Measurements from ENCODE around the gene GPSM3.

DNA sequence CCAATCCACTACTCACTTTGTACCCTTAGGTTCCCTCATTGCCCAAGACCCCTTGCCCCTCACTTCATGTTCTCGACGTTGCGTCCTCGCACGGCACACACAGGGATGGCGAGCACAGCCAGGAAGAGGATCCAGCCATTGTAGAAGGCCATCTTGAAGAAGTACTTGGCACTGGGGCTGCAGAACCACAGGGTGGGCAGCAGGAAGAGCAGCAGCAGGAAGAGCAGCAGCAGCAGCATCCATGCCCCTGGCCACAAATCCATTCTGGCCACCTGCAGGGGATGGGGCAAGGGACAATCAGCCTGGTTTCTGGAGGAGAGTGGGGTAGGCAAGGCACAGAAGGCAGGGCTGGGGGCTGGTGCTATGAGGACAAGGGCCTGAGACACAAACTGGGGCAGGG, 21.2 kb downstream of the GPSM3 start:
- TF ChIP-seq SIN3A (IDR thresholded peaks at IDR 0.05; ENCODE audit: borderline replicate concordance, insufficient read depth, low read depth, low read length) = no peak
- TF ChIP-seq, protein P1, sequence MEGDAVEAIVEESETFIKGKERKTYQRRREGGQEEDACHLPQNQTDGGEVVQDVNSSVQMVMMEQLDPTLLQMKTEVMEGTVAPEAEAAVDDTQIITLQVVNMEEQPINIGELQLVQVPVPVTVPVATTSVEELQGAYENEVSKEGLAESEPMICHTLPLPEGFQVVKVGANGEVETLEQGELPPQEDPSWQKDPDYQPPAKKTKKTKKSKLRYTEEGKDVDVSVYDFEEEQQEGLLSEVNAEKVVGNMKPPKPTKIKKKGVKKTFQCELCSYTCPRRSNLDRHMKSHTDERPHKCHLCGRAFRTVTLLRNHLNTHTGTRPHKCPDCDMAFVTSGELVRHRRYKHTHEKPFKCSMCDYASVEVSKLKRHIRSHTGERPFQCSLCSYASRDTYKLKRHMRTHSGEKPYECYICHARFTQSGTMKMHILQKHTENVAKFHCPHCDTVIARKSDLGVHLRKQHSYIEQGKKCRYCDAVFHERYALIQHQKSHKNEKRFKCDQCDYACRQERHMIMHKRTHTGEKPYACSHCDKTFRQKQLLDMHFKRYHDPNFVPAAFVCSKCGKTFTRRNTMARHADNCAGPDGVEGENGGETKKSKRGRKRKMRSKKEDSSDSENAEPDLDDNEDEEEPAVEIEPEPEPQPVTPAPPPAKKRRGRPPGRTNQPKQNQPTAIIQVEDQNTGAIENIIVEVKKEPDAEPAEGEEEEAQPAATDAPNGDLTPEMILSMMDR (IDR thresholded peaks at IDR 0.05) = no peak
- TF ChIP-seq POLR2AphosphoS5 (IDR thresholded peaks at IDR 0.05; ENCODE audit: low read depth, low read length) = no peak

Data from Panc1 (cell line).